Esophagus muscularis mucosa (tissue), 4 donors: Measurements from ENCODE around the gene EHHADH.

Experiments used
- CTCF ChIP-seq, 3 experiments: fragments of 200-600 bp in 2 of 3; fragments of 450-650 bp in 1 of 3; sonication (generic) in 2 of 3; IDR thresholded peaks; one replicate each; pipeline ENCODE4 v1.5.1; 2017 to 2019; ENCODE audit warnings: antibody characterized with exemption in 3 of 3, mild to moderate bottlenecking in 2 of 3, moderate library complexity in 1 of 3
- EP300 ChIP-seq: sonication (generic); formaldehyde crosslinking; IDR thresholded peaks from one replicate; pipeline ENCODE4 v1.6.1; 2017; ENCODE audit warnings: antibody characterized with exemption
- POLR2A ChIP-seq: fragments of 450-650 bp; IDR thresholded peaks from one replicate; pipeline ENCODE4 v1.6.1; 2017; ENCODE audit warnings: antibody characterized with exemption, moderate library complexity, mild to moderate bottlenecking, low read depth
- POLR2AphosphoS5 ChIP-seq, 2 donors: sonication (generic); formaldehyde crosslinking; IDR thresholded peaks; one replicate each; pipeline ENCODE4 v1.6.1; 2017; ENCODE audit warnings: antibody characterized with exemption in 2 of 2

- no peak for TF ChIP-seq CTCF (IDR thresholded peaks at IDR 0.05)
- no peak for TF ChIP-seq POLR2A
- TF ChIP-seq EP300 = no peak
- TF ChIP-seq POLR2AphosphoS5 (IDR thresholded peaks at IDR 0.05) = no peak
These were observed 45.0 kb downstream of the EHHADH start for GRCh38 chr3:185208823-185209222.
